LoVo (cell line): ENCODE data around the gene GABBR2.

Experiments used
- DNase-seq: peaks from one replicate; pipeline ENCODE4 v3.0.0-alpha.2; 2016; ENCODE audit warnings: low spot score

GABBR2 gene

DNA sequence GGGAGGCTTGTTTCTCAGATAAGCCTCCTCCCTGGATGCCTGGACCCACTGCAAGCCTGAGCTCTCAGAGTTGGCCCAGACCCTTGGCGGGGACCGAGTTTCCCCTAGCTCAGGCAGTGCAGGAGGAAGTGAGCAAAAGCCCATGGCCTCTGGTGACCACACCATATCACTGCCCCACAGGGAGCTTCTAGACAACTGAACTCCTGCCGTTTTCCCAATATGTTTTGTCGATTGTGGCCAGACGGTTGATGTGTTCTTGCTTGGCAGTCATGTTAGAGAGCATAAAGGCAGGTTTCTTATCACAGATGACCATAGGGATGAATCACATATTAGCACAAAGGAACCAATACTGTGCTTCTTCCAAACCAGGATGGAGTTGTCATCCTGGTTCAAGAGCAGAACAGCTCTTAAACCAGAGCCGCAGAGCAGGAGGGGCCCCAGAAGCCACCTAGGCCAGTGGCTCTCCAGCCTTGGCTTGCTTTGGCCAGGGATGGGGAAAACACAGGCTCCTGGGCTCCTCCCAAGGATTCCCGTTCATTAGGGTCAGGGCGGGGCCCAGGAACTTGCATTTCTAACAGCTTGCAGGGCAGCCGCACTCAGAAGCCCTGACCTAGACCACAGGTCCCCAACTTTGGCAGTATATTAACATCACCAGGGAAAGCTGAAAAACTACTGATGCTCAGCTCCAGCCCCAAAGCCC is 340.2 kb downstream of the GABBR2 start:
- no peak for DNase-seq

DNA sequence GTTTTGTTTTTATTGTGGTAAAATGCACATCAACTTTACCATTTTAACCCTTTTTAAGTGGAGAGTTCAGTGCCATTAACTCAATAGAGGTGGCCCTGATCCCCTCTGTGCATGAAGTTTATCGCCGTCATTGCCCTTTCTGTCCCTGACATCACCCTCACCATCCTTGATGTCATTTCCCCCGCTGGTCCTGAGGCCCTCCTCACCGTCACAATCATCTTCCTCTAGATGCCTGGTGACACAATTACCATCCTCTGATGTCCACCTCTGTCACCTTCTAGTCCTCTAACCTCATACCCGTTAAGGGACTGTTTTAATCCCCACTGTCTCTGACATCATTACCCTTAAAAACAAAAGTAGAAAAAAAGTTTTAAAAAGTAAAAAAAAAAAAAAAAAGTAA is 340.8 kb downstream of the GABBR2 start:
- no peak for DNase-seq

DNA sequence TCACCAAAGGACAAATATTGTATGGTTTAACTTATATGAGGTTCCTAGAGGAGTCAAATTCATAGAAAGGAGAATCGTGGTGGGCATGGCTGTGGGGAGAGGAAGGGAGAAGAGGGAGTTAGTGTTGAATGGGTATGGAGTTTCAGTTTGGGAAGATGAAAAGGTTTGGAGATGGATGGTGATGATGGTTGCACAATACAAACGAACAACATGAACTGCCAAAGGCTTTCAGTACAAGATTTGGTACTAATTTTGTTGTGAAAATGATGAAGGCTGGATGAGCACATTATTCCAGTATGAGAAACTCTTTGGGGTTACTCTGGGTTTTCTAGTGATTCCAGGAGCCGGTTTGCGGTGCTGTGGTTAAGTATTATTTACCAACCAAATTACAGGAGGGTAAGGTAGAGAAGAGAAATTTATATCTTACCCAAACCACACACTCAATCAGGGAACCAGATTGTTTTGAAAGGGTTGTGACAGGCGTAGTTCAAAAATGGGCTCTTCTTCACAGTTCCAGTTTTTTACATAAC is 341.3 kb downstream of the GABBR2 start:
- no peak for DNase-seq

DNA sequence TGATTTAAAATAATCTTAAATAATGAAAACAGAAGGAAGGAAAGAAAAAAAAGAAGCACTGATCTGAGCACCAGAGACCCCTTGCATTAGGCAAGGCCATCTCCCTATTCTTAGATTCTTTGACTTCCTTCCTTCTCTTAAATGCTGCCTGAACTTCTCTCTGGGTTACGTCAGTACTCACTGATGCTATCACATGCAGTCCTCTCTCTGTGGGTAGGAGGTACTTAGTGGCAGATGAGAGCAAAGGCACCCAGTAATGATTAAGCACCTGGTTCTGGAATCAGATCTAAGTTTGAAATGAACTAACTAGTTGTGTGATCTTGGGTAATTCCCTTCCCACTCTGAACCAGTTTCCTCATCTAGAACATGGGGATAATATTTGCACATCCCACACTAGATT is 343.0 kb downstream of the GABBR2 start:
- DNase-seq = no peak

DNA sequence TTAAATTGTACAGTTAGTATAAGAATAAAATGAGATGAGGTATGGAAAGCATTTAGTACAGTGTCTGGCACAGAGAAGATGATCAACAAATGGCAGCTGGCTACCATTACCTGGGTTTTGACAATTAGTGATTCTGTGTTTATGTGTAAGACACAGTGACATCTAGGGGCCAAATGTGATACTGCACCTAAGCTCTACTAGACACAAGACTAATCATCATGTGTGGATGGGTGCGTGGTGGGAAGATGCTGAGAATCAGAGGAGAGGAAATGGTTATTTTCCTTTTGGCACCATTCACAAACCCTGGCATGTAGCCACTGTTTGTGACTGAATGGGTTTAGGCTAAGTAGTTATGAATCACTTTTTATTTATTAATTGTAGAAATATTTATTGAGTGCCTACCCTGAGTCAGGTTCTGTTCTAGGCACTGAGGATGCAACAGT is 343.5 kb downstream of the GABBR2 start:
- DNase-seq = no peak

DNA sequence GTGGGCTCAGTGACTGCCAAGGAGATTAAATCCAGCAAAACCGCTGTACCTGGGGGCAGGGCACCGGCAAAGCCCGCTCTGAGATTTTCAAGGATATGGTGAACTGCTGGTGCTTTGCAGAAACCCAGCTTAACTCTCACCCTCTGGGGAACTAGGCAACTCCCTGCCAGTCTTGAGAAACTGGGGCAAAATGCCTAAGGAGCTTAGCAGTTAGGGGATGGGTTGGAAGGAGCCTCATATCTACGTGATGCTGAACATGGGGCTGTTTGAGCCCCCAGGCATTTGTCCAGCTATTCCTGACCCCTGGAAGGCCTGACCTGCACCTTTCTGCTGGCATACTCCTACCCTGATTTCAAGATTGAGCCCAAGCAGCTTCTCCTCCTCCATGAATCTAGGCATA is 344.6 kb downstream of the GABBR2 start:
- DNase-seq = no peak

DNA sequence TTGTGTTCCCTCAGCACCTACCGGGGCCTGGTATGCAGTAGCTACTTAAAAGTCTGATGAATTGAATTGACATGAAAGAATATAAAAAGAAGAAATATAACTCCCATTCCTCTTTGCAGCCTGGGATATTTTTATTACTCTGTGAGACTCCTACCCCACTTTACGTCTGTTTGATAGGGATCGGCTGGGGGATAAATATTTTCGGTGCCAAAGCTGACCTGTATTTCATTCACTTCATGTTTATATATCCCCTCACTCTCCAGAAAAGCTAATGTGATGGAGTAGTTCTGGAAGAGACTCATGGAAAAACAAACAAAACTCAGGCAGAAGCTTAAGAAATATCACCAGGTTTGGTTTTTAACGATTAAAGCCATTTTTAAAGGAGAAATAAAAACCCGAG is 345.1 kb downstream of the GABBR2 start:
- DNase-seq = no peak

DNA sequence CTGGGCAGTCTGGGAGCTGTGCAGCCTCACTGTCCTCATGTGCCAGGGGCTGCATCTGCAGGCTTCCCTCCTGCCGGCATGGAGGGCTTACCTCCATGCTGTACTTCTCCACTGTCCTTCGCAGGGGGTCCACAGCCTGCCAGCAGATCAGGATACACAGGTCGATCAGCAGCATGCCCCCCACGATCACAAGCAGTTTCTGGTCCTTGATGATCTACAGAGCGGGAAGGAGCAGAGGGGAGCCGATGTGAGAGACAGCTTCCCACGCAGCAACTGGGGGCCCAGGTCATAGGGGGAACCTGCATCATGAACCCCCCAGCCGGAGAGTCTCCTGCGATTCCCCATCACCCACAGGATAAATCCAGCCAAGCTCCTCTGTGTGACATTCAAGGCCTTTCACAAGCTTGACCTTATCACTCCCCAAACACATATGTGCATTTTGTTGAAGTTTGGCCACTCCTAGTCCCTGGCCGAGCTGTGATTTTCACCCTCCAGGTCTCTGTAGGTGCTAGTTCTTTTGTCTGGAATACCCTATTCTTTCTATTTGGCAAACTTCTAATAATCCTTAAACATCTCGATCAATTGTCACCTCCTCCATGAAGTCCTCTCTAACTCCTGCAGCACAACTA is 346.0 kb downstream of the GABBR2 start:
- DNase-seq = no peak

DNA sequence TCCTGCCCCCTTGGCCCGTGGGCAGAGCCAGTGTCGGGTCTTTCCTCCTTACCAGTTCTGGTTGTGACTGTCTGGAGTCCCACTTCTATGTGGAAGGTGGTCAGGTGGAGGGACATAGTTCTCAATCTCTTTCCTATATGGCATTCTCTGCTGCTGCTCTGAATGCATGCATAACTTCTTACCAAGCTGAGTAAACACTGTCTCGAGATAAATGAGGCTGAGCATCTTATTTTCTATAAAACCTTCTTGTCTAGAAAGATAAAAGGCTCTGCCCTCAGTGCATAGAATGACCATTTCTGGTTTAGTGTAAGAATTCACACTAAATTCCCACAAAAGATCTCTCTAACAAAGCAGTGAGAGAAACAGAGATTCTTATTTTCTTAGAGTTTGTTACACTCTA is 347.1 kb downstream of the GABBR2 start:
- DNase-seq = no peak

DNA sequence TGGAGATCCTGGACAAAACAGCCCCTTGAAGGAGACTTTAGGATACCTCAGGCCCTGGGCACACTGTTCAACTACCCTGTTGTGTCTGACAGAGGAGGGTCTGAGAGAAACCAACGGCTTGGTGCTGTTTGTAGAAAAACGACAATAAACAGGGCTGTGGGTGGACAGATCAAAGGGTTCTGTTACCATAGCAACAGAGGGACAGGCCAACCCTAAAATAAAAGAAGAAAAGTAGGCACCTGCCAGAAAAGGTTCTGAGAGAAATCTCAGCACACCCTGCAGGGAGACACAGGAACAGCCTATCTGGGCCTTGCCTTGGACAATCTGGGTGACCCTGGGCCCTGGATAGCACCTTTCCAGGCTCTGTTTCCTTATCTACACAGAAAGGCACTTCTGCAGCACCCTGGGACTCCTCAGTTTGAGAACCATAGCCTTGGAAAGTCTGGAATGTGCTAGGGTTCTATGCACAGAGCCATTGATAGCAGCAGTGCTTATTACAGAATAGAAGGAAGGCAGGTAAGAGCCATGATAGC is 348.5 kb downstream of the GABBR2 start:
- DNase-seq = no peak

DNA sequence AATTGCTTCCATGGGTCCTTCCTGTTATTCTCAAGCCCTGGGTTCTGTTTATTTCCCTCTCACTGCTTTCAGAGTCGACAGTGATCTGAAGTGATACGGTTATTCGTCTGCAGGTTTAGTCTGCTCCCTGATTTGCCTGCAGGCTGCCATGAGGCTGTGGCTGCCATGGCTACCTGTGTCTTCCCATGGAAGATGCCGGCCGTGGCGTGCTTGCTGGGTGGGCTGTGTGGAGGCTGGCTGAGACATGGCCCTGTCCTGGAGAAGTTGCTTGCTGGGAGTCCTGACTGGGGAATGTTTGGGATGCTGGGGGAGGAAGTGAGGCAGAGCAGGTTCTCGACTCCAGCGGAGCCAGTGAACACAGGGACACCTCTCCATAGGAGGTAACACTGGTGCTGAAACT is 349.2 kb downstream of the GABBR2 start:
- DNase-seq = no peak

DNA sequence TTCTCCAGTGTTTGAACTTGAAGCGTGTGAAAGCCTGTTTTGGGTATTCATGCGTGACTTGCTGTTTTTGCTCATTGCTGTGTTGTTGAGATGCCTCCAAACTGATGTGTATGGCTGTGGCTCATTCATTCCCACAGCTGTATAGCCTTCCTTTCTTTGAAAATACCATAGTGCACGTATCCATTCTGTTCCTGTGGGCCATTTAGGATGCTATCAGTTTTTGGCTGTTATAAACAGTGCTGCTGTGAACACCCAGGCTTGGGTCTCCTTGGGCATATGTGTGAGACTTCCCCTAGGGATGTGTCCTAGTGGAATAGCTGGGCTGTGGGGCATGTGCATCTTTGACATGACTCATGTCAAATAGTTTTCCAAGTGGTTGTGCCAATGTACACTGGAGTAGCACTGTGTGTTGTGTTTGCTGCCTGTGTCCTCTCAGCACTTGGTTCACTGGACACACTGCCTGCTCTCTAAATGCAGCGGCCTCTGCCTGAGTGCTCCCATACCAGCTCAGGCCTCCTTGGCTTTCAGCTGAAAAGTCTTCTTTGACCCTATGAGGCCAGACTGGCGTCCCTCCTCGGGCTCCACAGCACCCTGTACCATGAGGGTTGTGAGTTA is 350.7 kb downstream of the GABBR2 start:
- DNase-seq = no peak

DNA sequence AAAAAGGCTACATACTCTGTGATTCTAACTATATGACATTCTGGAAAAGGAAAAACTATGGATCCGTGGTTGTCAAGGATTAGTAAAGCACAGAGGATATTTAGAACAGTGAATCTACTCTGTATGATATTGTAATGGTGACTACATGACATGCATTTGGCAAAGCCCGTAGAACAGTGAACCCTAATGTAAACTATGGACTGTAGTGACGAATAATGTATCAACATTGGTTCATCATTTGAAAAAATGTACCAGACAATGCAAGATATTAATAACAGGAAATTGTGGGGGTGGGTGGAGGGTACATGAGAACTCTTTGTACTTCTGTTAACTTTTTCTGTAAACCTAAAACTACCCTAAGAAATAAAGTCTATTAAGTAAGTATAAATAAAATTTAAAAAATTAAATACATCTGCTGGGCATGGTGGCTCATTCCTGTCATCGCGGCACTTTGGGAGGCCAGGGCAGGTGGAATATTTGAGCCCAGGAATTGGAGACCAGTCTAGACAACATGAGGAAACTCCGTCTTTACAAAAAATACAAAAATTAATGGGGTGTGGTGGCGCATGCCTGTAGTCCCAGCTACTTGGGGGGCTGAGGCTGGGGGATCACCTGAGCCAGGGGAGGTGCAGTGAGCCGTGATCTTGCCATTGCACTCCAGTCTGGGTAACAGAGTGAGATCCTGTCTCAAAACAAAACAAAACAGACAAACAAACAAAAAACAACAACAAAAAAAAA is 351.6 kb downstream of the GABBR2 start:
- DNase-seq = no peak

DNA sequence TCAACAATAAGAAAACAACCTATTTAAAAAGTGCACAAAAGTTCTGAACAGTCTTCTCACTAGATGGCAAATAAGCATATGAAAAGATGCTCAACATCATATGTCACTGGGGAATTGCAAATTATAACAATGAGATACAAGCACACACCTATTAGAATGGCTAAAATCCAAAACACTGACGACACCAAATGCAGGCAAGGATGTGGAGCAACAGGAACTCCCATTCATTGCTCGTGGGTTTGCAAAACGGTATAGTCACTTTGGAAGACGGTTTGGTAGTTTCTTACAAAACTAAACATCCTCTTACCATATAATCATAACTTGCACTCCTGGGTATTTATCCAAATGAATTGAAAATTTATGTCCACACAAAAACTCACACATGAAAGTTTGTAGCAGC is 352.4 kb downstream of the GABBR2 start:
- DNase-seq = no peak

DNA sequence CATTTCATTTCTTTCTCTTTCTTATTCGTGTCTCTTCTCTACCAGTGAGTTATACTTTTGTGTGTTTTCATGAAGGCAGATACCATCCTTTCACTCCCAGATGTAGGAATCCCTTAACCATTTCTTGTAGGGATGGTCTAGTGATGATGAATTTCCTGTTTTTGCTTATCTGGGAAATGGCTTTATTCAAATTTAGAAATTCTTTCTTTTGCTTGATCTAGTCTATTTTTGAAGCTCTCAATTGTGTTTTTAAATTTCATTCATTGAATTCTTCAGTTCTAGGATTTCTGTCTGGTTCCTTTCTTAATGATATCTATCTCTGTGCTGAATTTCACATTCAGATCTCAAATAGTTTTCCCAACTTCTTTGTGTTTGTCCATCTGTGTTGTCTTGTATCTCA is 357.4 kb downstream of the GABBR2 start:
- no peak for DNase-seq

DNA sequence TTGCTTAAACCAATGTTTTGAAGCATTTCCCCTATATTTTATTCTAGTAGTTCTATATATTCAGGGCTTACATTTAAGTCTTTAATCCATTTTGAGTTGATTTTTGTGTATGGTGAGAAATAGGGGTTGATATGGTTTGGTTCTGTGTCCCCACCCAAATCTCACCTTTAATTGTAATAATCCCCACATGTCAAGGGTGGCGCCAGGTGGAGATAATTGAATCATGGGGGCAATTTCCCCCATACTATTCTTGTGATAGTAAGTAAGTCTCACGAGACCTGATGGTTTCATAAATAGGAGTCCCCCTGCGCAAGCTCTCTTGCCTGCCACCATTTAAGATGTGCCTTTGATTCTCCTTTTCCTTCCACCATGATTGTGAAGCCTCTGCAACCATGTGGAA is 361.1 kb downstream of the GABBR2 start:
- DNase-seq = no peak

DNA sequence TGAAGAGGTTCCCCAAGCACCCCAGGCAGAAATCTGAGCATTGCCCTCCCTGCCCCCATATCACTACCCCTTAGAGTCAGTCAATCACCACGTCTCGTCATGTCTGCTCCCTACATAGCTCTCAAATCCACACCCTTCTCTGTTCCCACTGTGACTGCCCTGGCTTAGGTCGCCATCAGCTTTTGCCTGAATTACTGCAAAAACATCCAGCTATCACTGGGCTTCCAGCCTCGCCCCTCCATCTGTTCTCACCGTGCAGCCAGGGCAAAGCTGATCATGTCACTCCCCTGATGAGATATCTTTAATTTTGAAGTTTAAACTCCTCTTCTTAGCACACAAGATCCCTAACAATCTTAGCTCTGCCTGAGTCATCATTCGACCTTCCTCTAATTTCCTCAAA is 363.7 kb downstream of the GABBR2 start:
- no peak for DNase-seq

DNA sequence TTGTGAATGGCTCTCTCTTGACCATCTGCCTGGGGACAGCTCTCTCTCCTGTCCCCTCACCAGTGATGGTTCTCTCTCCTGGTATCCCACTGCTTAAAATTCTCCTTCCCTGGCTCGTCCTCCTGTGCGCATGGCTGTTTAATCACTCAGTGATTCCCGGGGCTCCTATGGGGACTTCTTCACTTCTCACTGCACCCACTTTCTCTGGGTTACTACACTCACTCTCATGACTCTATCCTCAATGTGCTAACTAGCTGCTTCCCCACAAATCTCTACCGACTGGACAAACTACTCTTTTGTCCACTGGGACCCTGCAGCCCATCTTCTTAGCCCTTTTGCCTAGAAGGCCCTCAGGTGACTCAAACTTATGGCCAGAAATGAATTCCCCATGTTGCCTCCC is 364.2 kb downstream of the GABBR2 start:
- DNase-seq = no peak

DNA sequence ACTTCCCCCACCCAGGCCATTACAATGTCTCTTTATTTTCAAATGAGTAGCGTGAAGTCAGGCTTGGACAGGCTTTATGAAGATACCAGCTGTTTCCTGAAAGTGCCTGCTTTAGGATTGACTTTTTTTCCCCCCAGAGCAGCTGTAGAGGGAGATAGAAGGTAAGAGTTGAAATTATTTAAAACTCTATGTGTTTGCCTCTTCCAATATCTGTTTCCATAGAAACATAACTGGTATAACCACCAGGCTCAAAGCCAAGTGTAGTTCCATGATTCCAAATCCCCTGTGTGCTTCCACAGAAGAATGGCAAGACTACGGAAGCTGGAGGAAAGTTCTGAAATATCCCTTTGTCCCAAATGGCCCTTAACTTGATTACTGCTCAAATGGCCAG is 365.9 kb downstream of the GABBR2 start:
- DNase-seq = no peak

DNA sequence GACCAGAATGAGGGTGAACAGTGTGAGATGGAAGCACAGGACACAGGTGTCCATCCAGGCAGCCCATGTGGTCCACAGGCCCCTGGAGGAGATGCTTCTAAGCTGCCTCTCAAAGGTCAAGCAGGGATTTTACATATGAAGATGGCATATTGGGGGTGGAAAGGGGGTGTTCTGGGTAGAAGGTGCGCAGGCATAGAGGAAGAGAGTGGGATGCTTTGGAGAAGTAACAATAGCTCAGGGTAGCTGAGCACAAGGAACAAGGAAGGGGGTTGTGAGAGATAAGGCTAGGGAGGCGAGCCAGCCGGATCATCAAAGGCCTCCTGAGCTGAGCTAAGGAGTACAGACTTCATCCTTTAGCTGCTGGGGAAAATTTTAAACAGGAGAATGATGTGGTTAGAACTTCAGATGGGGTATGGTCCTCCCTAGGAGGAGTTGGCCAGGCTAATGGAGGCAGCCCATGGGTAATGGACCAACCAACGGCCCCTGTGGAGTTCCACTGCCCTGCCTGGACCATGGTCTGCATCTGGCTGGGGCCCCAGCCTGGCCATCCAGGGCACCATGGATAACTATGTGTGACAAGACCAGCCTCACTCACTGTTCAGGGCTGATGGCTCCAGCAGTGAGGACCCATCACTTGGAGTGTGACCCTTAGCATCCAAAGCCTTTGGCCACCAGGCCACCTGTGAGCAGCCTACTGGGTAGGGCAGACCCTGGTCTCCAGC is 366.5 kb downstream of the GABBR2 start:
- DNase-seq = no peak

DNA sequence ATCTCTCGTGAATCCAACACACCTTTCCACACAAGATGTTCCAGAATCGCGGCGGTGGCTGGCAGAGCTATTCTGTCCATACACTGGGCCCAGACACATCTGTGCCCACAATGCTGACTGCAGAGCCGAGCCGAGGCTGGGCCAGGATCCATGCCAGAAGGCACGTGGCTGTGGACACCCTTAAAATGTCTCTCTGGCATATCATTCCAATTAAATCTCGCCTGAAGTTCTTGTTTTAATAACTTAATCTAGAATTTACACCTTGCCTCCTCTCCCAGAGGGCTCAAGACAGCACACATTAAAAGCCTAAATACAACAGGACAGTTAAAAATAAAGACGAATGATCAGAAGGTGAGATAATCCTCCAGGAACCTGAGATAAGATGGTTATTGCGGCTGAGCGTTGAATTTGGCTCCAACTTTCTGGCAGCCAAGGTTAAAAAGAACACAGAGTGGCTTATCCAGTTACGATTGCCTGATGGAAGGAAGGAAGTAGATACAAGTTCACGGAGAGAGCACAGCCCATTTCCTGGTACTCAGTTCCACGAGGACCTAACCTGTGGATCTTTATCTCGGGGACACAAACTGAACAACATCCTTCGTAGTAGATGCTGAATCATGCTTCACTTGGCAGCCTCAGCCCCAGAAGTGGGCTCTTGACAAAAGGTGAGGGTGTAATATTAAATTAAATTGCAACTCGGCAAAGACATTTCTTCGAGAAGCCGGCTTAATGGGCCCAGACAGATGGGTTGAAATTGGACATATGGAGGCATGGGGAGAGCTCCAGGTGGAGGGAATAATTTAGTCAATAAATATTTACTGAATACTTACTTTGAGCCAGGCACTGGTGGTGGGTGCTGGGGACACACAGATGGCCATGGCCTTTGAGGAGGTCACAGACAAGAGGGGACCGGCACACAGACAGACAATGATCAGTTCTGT is 367.3 kb downstream of the GABBR2 start:
- no peak for DNase-seq
